Middle frontal gyrus (tissue), 1 donor: ENCODE results near the gene DNAJC5.

ENCODE experiments used
- DNase-seq: peaks from one replicate; pipeline ENCODE4 v3.0.0-alpha.2; 2015; ENCODE audit warnings: low spot score; ENCODE audit errors: extremely low spot score

The DNAJC5 gene

DNA sequence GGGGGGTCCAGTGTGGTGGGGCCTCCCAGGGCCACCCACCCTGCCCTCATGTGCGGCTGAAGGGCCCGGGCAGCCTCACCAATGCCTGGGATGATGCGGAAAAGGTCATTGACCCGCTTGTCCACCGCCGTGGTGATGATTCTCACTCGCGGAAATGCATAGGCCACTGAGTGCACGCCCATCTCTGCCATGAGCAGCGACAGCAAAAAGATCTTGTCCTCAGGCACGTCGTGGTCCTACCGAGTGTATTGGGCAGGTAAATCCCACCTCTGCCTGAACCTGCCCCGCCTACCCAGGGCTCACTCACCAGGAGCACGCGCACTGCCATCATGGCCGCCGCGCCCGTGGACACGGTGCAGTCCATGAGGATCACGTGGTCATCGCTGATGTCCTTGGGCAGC is 45.1 kb downstream of the DNAJC5 start:
- no peak for DNase-seq

DNA sequence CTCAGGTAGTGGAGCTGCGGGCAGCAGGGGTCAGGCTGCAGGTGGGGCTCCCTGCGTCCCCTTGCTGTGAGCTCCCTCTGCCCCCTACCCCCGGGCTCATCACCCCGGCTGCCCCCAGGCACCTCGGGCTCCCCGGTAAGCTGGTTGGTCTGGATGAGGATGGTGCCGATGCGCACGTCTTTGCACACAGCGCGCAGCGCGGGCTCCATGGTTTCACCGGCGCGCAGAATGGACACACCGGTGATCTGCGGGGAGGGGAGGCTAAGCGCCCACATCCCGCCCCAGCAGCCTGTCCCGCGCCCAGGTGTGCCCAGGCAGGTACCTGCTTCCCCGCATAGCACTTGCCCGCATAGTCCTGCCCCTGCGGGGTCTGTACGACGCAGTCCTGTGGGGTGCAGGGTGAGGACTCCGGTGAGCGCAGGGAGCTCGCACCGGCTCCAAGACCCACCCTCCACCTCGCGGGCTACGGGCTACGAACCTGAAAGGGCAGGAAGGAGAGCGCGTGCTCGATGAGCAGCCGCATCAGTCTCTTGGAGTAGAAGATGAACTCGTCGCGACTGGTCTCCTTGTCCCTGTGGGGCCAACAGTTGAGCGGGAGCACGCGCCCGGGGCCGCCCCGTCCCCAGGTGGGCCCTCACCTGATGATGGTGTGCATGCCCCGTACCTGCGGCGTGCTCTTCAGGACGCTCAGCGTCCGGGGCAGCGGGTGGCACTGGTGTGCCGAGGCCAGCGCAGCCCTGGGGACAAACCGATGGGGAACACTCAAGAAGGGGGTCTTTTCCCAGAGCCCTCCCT is 45.7 kb downstream of the DNAJC5 start:
- no peak for DNase-seq

DNA sequence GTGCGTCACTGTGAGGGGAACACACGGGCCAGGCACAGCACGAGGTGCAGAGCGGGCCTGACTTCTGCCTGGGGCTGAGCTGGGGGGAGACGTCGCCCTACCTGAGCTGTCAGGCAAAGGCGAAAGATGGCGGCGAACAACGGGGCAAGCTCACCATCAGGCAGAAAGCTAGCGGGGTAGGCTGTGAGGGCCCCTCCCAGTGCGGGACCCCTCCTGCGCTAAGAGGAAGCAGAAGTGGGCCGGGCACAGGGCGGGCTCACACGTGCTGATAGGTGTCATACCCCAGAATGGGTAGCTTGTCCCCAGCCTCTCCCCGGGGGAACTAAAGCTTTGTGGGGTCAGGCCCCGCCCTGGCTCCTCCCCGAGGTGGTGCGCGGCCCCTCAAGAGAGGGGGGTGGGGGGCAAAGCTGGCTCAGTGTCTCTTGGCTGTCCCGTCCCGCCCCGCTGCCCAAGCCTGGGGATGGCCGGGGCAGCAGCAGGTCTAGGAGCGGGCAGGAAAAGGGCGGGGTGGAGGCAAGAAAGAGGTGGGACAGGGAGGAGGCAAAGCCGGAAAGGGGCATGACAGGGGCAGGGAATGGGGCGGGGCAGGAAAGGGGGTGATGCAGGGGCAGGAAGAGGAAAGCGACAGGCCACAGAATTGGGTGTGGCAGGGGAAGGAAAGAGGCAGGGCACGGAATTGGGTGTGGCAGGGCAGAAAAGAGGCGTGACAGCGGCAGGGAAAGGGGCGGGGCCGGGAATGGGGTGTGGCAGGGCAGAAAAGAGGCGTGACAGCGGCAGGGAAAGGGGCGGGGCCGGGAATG is 46.6 kb downstream of the DNAJC5 start:
- DNase-seq: no peak

DNA sequence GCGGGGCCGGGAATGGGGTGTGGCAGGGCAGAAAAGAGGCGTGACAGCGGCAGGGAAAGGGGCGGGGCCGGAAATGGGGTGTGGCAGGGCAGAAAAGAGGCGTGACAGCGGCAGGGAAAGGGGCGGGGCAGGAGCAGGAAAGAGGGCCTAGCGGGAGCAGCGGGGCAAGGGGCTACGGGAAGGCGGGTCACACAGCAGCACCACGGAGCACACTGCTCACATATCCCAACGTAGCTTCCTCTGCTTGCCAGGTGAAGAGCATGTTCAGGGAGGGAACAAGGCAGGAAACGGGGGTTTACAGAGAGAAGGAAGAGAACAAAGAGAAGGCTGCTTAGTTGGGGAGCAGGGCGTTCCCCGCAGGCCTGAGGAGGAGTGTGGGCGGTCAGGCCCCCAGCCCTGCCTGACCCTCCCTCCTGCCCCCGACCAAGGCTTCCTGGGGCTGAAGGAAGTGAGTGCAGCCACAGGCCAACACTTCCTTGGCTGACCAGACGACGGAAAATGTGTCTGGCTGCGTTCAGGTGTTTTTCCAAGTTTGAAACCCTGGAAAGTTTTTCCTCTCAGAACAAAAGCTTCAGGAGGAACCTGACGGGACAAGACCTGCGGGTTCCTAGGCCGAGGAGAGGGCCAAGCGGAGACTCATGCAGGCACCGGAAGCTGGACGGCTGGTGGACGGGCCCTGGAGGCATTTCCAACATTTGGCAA is 47.5 kb downstream of the DNAJC5 start:
- DNase-seq: no peak

DNA sequence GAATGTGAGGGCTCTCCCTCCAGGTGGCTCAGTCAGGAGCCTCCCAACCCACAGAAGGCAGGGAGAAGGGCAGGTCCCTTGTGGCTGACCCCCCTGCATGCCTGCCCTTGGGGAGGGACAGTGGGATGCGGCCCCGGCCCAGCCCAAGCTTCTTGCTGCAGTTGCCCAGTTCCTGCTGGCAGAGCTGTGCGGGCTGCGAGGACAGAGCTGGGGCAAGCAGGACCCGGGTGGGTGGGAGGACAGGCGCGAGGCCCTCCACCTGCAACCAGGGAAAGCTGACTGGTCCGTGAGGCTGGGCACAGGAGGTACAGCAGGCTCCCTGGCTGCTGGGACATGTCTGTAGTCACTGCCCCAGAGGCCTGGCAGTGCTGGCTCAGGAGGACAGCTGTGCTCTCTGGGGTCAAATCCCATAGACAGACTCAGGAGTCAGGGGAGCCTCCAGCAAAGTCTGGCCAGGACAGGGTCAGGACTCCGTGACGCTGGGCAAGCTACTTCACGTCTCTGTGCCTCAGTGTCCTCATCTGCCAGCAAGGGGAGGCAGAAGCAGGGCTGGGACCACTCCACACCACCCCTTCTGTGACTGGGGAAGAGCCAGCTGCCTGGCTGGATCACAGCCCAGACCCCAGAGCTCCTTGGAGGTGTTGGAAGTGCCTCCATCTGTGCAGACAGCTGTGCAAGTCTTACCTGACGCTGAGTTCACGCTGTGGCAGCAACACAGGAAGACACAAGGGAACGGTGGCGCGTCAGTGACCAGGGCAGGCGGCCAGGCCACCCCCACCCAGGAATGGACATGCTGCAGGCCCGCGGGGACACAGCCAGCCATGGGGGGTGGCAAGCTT is 48.3 kb downstream of the DNAJC5 start:
- DNase-seq: no peak

DNA sequence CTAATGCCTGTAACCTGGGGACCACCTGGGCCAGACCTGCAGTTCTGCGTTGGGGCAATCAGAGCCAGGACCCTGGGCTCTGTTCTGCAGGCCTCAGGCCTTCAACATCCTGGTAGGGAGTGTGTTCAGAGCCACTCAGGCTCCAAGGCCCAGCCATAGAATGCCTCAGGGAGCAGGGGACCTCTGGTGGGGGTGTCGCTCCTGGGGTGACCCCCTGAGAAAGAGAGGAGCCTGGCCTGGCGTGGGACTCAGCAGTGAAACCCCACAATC is 48.8 kb downstream of the DNAJC5 start:
- DNase-seq: no peak

DNA sequence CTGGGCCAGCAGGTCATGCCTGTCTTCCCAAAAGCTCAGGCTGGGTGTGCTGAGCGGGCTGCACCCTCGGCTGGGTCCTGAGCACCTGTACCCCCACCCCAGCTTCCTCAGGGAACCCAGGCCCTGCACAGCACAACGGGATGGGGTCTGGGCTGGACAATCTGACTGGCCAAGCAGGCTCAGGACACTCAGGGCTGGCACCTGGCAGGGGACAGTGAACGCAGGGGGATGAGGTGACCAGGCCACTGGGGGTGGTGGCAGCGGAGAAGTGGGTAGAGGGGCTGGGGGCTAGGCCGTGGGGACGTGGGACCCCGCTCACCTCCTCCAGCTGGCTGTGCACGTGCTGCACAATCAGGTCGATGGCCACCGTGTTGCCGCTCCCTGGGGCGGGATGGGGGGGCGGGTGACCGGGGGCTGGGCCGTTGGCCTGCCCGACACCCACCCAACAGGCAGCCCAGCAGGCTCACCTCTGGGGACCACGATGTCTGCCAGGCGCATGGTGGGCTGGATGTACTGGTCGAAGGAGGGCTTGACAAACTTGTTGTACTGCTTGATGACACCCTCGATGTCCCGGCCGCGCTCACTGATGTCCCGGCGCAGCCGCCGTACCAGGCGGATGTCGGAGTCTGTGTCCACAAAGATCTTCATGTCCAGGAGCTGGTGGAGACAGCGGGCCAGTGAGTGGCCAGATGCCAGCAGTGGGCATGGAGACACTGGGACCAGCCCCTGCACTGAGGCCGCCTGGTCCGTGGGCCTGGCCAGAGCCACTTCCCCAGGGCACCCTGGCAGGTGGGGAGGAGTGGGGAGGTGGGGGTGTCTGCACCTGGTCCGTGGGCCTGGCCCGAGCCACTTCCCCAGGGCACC is 49.4 kb downstream of the DNAJC5 start:
- DNase-seq: no peak

DNA sequence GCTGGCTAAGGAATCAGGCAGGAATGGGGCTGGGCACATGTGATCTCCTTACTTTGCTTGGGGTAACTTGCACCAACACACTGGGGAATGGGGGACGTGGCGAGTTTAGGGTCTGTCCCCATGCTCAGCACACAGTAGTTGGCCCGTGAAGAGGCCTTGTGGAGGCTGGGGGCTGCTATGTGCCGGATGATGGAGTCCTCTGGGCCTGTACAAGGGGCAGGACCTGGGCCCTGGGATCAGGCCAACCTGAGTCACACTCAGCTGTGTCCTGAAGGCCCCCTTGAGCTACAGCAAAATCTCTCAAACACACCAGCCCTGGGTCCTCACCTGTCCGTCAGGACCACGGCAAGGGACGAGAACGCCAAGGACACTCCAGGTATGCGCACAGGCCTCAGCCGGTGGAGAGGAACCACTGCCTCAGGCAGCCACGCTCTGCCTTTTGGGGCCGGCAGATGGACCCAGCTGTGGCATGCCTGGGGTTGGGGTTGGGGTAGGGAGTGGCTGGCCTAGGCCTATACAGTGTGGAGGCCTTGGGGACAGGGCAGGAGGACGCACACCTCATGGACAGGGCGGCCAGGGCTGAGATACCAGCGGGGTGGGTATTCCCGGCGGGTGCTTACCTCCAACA is 50.2 kb downstream of the DNAJC5 start:
- DNase-seq: no peak

DNA sequence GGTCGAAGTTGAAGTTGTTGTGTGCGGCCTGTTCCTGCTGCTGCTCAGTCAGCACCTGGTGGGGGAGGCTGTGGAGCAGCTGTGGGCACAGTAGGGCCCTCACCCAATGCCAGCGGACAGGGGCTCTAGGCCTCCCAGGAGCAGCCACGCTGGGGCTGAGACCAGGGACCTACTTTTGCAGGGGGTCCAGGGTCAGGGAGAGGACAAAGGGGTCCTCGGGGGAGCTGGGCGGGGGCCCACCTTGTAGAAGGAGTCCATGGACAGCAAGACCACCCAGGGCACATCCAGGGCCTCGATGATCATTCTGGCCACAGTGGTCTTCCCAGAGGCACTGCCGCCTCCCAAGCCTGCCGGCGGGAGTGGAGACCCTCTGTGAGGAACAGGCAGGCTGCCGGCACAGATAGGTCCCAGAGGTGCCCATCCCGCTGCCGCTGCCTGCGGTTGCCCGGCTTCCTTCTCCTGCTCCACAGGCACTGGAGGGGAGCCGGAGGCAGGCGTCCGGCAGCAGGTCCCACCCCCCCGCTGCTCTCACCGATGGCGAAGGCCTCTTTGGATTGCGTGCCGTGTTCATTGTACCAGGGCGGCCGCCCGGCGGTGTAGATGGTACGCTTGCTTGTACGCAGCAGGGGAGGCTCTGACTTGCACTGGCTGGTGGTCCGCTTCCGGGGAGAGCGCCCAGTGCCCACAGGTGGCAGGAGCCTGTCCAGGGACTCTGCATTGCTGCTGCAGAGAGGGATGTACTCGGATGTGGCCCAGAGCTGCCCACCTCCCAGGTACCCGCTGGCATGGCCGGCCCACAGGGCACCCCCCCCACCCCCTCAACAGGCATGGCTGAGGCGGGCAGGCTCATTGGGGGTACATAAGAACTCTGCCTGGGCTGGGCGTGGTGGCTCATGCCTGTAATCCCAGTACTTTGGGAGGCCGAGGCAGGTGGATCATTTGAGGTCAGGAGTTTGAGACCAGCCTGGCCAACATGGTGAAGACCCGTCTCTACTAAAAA is 51.3 kb downstream of the DNAJC5 start:
- no peak for DNase-seq

DNA sequence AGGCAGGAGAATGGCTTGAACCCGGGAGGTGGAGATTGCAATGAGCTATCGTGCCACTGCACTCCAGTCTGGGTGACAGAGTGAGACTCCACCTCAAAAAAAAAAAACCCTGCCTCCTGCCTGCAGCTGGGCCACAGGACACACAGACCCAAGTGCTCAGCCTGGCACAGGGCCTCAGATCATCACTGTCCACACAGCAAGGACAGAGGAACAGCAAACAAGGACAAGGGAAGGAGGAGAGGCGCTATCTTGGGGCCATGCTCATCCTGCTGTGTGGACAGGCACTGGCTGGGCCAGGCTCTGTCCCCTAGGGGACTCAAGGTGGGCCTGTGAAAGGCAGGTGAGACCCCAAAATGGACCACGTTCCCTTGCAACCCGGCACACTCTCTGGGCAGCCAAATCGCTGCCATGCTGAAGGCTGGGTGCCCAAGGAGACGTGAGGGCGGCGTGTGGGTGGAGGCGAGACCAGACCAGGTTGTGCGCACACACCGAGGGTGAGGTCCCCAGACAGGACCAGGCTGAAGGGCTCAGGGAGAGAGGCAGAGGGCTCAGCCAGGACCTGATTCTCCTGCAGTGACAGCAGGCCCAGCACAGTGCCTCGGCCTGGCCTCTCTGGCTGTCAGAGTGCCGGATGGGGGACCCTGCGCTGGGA is 52.2 kb downstream of the DNAJC5 start:
- no peak for DNase-seq

DNA sequence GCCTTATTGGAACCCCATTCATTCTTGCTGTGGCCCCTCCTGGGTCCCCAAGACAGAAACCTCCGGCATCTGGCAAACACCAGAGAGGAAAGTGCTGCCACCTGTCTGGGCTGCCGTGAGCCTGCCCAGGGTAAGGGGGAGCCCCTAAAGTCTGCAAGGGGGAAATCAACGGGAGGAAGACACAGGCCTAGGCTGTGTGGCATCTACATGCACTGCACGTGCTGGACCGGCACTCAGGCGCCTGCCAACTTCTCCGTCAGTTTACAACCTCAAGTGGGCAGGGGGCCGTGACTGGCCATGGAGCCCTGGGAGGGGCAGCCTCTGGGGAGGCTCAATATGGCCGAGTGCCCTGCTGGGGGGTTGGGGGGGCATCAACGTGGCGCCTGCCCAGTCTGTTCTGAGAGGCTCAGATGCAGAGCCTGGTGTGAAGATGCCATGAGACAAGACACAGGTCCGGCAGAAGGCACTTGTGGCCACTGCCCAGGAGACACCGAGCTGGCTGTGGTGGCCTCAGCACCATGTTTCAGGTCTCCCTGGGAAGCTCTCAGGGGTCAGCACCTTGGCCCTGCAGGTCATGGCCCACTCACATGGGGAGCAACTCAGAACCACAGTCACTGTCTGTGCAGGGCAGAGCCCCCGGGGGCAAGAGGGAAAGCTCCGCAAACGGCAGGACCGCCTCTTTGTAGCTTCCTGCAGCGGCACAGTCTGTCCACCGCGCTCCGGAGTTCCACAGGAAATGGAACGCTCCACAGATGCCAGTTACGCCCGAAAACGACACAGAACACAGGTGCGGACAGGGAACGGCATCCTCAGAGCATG is 52.9 kb downstream of the DNAJC5 start:
- no peak for DNase-seq

DNA sequence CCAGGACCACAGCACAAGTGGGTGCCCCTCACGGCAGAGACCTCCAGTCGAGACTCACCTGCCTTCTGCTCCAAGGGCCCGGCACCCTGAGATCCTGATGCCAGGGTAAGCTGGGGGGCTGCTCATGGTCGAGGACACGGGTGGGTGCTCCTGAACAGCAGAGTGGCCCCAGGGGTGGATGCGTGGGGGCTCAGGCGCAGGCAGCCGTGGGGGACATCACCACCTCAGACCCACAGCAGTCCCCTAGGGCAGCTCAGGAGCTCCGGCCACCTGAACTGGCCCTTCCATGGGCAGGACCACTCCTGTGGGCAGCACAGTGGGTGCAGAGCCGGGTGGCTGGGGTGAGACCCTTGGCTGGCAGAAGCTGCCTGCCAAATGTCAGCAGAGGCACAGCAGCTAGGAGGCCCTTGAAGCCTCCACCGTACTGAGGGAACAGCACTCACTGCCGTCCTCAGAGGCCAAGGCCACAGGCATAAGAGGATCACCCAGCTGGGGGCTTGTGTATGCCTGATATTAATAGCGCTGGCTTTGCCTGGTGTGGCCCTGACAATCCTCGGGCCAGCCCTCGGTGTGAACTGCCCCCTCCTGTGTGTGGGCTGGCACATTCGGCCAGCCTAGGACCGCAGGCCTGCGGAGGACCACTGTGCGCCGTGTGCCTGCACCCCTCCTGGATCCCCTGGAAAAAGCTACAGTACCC is 55.9 kb downstream of the DNAJC5 start:
- DNase-seq: no peak

DNA sequence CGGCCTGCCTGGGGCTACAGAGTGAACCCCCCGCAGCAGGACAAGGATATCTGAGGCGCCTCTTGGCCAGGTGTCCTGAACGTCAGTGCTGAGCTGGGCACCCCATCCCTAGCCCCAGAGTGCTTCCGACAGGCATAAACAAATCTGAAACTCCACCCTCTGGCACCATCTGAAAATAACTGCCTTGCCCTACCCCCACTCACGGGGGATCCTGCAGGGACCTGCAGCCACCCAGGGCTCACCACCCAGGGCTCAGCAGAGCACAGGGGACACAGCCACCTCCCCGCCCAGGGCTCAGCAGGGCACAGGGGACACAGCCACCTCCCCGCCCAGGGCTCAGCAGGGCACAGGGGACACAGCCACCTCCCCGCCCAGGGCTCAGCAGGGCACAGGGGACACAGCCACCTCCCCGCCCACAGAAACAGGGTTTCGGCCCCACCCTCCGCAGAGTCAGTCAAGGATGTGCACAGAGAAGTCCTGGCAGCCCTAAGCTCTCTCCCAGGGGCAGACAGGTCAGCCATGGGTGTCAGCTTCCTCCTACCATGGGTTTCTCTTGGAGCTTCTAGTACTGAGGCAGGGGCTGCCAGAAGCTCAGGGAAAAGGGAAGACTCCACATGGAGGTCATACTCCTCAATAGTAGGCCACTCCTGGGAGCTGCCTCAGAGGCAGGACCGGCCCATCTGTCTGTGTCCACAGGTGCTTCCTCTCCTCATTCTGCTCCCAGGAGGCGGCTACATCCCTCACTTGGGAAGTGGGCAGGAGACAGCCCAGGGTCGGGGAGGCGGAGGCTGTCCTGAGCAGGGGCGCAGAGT is 56.7 kb downstream of the DNAJC5 start:
- no peak for DNase-seq

DNA sequence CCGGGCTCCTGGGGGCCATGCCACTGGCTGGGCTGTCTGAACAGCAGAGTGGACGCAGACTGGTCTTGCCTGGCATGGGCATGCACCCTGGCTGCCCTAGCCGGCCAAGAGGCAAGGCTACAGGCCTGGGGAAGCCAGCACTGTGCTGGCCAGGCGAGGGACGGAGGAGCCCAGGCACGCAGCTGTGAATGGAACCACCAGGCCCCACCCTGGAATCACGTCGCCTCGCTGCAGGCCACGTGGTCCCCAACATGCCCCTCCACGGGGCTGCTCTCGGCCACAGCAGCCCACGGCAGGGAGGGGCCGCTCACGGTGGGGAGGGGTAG is 57.2 kb downstream of the DNAJC5 start:
- no peak for DNase-seq

DNA sequence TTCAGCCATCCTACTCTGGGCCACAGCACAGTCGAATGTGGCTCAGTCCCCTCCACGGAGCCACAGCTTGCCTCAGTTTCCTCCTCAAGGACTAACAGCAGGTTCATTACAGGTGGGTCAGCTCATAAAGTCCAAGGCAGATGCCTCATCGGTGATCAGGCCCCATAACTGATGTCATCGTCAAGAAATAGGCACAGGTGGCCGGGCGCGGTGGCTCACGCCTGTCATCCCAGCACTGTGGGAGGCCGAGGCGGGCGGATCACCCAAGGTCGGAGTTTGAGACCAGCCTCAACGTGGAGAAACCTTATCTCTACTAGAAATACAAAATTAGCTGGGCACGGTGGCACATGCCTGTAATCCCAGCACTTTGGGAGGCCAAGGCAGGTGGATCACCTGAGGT is 57.8 kb downstream of the DNAJC5 start:
- no peak for DNase-seq

DNA sequence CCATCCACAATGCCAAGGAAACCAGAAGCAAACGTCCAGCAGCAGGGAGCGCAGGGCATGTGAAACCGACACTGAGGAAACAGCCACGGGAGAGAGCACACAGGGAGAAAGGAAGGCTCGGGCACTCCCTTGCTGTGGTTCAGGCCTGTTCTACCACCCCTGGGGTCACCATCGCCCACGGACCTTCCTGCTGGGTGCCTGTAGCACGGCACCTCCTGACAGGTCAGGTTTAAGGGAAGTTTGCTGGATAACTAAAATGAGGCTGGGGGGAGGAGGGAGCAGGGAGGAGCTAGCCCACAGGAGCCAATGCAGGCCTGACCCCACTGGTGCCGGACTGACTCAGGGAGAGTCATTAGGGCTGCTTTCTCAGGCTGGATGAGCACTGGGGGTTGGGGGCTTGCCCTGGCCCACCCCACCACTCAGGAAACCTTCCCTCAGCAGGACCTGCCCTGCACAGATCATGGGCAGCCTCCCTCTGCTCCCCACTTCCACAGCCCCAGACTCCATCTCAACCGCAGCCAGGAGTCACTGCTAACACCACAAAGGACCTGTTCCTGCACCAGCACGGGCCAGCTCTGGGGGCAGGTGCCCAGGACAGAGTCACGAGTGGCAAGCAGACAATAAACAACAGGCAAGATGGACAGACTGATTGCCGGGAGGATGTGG is 59.0 kb downstream of the DNAJC5 start:
- no peak for DNase-seq
